Frontal cortex (tissue), 1 donor: ENCODE data around the gene SNX12. TPM values are rescaled to one million over a fixed set of nuclear protein-coding genes. Genes with fewer than 3 reads are reported as not detected.

Experiments
- small RNA-seq: library from RNA; depleted of rRNA; stranded (forward); fragments of <200 nt; gene quantifications from one replicate; pipeline ENCODE3, GENCODE V24; 2014
- total RNA-seq: library from RNA; depleted of rRNA; stranded (reverse); fragments of >200 nt; gene quantifications from one replicate; pipeline ENCODE4 v1.2.3, GENCODE V29; 2014

The SNX12 gene
- total RNA-seq, 1 donor from 2014 or later: 62.8 TPM

Small RNAs within 50 kb of the gene (small RNA-seq; reads per million reads assigned to genes)
- gene CXorf65 (not detected), gene RNU1-56P (not detected)

Other genes with a start within 250 kb of the SNX12 start
- not detected for gene TEX11, start 159.6 kb downstream of the SNX12 start, total RNA-seq
- 1.2 TPM for gene SLC7A3, start 137.2 kb downstream of the SNX12 start, total RNA-seq
- gene FOXO4, start 27.5 kb upstream of the SNX12 start, total RNA-seq: 3.7 TPM
- not detected for gene CXorf65, start 38.4 kb upstream of the SNX12 start, total RNA-seq
- not detected for gene IL2RG, start 43.2 kb upstream of the SNX12 start, total RNA-seq
- gene MED12, start 50.3 kb upstream of the SNX12 start, total RNA-seq: 11.4 TPM
- 15.1 TPM for gene NLGN3, start 76.5 kb upstream of the SNX12 start, total RNA-seq
- not detected for gene GJB1, start 154.9 kb upstream of the SNX12 start, total RNA-seq
- 19.6 TPM for gene ZMYM3, start 185.8 kb upstream of the SNX12 start, total RNA-seq
- gene NONO, start 215.3 kb upstream of the SNX12 start, total RNA-seq: 402 TPM
- 0.41 TPM for gene ITGB1BP2, start 233.4 kb upstream of the SNX12 start, total RNA-seq